ENCODE data around the gene FRS2. TPM values are rescaled to one million over a fixed set of nuclear protein-coding genes. Genes with fewer than 3 reads are reported as not detected.

FRS2 gene
- total and polyA plus RNA-seq, 10 of the 15 experiments (the other 5 are each of a cell fraction or from before 2014, with no cell fraction given), result 1.1 to 13.1 (median 5.9) TPM

DNA sequence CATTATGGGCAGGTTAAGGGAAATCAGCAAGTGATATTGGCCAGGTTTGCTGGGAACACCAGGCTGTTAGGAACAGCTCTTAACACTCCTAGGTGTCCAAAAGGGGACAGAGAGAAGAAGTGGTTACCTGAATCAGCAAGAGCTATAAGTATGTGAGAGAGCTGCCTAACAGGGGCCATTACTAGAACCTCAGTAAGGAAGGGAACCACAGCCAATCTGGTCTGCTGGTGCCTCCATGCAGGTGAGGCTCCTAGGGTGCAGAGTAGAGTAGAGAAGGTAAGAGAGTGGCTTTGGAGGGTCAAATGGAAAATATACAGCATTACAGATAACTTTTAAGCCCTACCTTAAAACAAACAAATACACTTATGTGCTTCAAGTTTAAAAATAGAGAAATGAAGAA lies 78.5 kb downstream of the FRS2 start (continued):
- TF ChIP-seq STAT3 (IDR thresholded peaks at IDR 0.05; ENCODE audit: low read depth, low read length), result no peak
- no peak for TF ChIP-seq RAD51 (IDR thresholded peaks at IDR 0.05)

DNA sequence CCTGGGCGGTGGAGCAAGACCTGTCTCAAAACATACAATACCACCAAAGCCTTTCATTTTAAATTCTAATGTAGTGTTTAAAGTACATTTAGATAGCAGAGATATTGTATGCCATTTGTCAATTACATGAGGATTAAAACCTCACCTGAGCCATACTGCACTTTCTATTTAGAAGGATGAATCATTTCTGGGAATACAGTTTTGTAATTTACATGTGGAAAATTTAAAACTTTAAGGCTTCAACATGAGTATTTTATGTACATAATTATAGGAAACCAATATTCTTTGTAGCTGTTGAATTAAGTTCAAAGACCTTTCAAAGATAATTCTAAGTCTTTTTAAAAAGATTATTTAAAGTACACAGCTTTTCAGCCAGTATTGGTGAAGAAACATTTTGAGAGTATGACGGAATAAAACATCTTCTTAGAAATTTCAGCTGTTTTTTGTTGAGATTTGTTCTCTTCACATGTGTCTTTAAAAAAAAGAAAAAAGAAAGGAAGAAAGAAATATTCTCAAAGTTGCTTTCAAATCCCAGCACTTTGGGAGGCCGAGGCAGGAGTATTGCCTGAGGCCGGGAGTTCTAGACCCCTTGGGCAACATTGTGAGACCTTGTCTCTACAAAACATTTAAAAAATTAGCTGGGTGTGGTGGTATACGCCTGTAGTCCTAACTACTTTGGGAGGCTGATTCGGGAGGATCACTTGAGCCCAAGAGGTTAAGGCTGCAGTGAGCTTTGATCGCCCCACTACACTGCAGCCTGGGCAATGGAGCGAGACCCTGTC lies 80.6 kb downstream of the FRS2 start:
- no peak overlapping the region for H3K4me2 ChIP-seq (ENCODE audit: control insufficient read depth, insufficient read depth)
- DNase-seq (ENCODE audit: low read depth, low spot score), result no peak
- ChIA-PET RAD21 (ENCODE audit: unreplicated experiment) (no interaction called here), CTCF (interaction anchor here (1.7 to 3.8 kb wide), 2 partner anchors 12 to 20 kb away, joined by 4 to 19 read pairs; no protein-coding TSS in a partner anchor), SMC1A (ENCODE audit: uncharacterized antibody, unreplicated experiment) (interaction anchor here (0.8 to 4.5 kb wide), 3 partner anchors 19 to 101 kb away, joined by 3 to 24 read pairs (median 3); no protein-coding TSS in a partner anchor), POLR2A (no interaction called here)
- no peak overlapping the region for H2AFZ ChIP-seq (ENCODE audit: control insufficient read depth, low read depth, low read length)
- no peak overlapping the region for H3K9ac ChIP-seq (ENCODE audit: control insufficient read depth, insufficient read depth, low read length)
- BruUV-seq (replicated peaks), result no TSS peak
- H4K20me1 ChIP-seq (ENCODE audit: control insufficient read depth, insufficient read depth), result no peaks in the 10 kb centered on the region
- H3K36me3 ChIP-seq (ENCODE audit: control insufficient read depth in 2 of 2, insufficient read depth in 2 of 2, low read length in 1 of 2), result no peaks in the 10 kb centered on the region
- H3K27me3 ChIP-seq (replicated peaks in 1 of 2; ENCODE audit: control insufficient read depth in 2 of 2, insufficient read depth in 2 of 2, low read length in 1 of 2), result no peaks in the 10 kb centered on the region
- intact Hi-C loops (cut with micrococcal nuclease; ENCODE audit: unreplicated experiment), result no loop called here
- WGBS (ENCODE audit: insufficient coverage, insufficient replicate concordance, low lambda C conversion rate, missing lambda C conversion rate), result 88% methylated on average over 8 of the region's 8 CpGs
- no peaks in the 10 kb centered on the region for H3K79me2 ChIP-seq (ENCODE audit: control insufficient read depth, insufficient read depth, low read length)
- ATAC-seq, result no peak
- TF ChIP-seq, protein P1, sequence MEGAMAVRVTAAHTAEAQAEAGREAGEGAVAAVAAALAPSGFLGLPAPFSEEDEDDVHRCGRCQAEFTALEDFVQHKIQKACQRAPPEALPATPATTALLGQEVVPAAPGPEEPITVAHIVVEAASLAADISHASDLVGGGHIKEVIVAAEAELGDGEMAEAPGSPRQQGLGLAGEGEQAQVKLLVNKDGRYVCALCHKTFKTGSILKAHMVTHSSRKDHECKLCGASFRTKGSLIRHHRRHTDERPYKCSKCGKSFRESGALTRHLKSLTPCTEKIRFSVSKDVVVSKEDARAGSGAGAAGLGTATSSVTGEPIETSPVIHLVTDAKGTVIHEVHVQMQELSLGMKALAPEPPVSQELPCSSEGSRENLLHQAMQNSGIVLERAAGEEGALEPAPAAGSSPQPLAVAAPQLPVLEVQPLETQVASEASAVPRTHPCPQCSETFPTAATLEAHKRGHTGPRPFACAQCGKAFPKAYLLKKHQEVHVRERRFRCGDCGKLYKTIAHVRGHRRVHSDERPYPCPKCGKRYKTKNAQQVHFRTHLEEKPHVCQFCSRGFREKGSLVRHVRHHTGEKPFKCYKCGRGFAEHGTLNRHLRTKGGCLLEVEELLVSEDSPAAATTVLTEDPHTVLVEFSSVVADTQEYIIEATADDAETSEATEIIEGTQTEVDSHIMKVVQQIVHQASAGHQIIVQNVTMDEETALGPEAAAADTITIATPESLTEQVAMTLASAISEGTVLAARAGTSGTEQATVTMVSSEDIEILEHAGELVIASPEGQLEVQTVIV (IDR thresholded peaks at IDR 0.05; ENCODE audit: borderline replicate concordance, partially characterized antibody), result no peak
- TF ChIP-seq, protein P2, sequence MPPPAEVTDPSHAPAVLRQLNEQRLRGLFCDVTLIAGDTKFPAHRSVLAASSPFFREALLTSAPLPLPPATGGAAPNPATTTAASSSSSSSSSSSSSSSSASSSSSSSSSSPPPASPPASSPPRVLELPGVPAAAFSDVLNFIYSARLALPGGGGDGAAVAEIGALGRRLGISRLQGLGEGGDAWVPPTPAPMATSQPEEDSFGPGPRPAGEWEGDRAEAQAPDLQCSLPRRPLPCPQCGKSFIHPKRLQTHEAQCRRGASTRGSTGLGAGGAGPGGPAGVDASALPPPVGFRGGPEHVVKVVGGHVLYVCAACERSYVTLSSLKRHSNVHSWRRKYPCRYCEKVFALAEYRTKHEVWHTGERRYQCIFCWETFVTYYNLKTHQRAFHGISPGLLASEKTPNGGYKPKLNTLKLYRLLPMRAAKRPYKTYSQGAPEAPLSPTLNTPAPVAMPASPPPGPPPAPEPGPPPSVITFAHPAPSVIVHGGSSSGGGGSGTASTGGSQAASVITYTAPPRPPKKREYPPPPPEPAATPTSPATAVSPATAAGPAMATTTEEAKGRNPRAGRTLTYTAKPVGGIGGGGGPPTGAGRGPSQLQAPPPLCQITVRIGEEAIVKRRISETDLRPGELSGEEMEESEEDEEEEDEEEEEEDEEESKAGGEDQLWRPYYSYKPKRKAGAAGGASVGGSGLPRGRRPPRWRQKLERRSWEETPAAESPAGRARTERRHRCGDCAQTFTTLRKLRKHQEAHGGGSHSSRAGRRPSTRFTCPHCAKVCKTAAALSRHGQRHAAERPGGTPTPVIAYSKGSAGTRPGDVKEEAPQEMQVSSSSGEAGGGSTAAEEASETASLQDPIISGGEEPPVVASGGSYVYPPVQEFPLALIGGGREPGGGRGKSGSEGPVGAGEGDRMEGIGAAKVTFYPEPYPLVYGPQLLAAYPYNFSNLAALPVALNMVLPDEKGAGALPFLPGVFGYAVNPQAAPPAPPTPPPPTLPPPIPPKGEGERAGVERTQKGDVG (CRISPR knock-in tag; IDR thresholded peaks at IDR 0.05), result no peak
- TF ChIP-seq BRCA1 (IDR thresholded peaks at IDR 0.05; ENCODE audit: low read depth, low read length), result no peak
- no peak for TF ChIP-seq MEF2A (IDR thresholded peaks at IDR 0.05; ENCODE audit: insufficient read depth, low read depth, low read length)
- no peak for TF ChIP-seq SMAD1 (IDR thresholded peaks at IDR 0.05; ENCODE audit: low read depth, partially characterized antibody)
- no peak overlapping the region for H3K27ac ChIP-seq (ENCODE audit: control insufficient read depth, insufficient read depth)
- no peaks in the 10 kb centered on the region for H3K9me3 ChIP-seq (replicated peaks; ENCODE audit: control insufficient read depth, insufficient read depth, low read length)
- FAIRE-seq, result no peak
- no peaks in the 10 kb centered on the region for H3K4me1 ChIP-seq (ENCODE audit: control insufficient read depth, insufficient read depth, low read length)
- in situ Hi-C loops (cut with MboI), result no loop called here
- H3K4me3 ChIP-seq, result no peak overlapping the region

Measured in GM12878 (cell line).